WTC11 (cell line): ENCODE results near the gene HEBP1.

Experiments
- ESRRA ChIP-seq: sonication (generic); formaldehyde crosslinking; IDR thresholded peaks from 2 replicates; pipeline ENCODE4 v1.8.1; 2022; ENCODE audit warnings: mild to moderate bottlenecking, missing genetic modification reagents, borderline replicate concordance
- FOXK1 ChIP-seq: sonication (generic); formaldehyde crosslinking; IDR thresholded peaks from 2 replicates; pipeline ENCODE4 v1.8.0; 2022; ENCODE audit warnings: mild to moderate bottlenecking, moderate library complexity, missing genetic modification reagents
- HMGA2 ChIP-seq: fragments of 250-450 bp; sonication (Bioruptor Pico); IDR thresholded peaks from 2 replicates; pipeline ENCODE4 v1.4.0; 2021; ENCODE audit warnings: mild to moderate bottlenecking, moderate library complexity
- SP1 ChIP-seq: sonication (generic); formaldehyde crosslinking; conservative IDR thresholded peaks from 2 replicates; pipeline ENCODE4 v1.8.1; 2022; ENCODE audit warnings: missing genetic modification reagents
- TCF7 ChIP-seq: sonication (generic); formaldehyde crosslinking; IDR thresholded peaks from 2 replicates; pipeline ENCODE4 v1.8.0; 2022; ENCODE audit warnings: mild to moderate bottlenecking, low read depth, missing genetic modification reagents, moderate library complexity
- TP53 ChIP-seq: sonication (generic); formaldehyde crosslinking; IDR thresholded peaks from 2 replicates; pipeline ENCODE4 v1.8.1; 2023; ENCODE audit warnings: mild to moderate bottlenecking, missing genetic modification reagents
- TF ChIP-seq, protein P1 (sequence below): fragments of 200-600 bp; IDR thresholded peaks from 2 replicates; pipeline ENCODE4 v1.8.0; 2022; ENCODE audit warnings: antibody characterized with exemption
- TF ChIP-seq, protein P2 (sequence below): sonication (generic); formaldehyde crosslinking; IDR thresholded peaks from 2 replicates; pipeline ENCODE4 v1.8.1; 2023; ENCODE audit warnings: mild to moderate bottlenecking, missing genetic modification reagents
- TF ChIP-seq, protein P3 (sequence below): sonication (generic); formaldehyde crosslinking; conservative IDR thresholded peaks from 2 replicates; pipeline ENCODE4 v1.8.1; 2022; ENCODE audit warnings: mild to moderate bottlenecking, missing genetic modification reagents
- TF ChIP-seq, protein P4 (sequence below): sonication (generic); formaldehyde crosslinking; IDR thresholded peaks from 2 replicates; pipeline ENCODE4 v1.8.0; 2022; ENCODE audit warnings: mild to moderate bottlenecking, missing genetic modification reagents
- TF ChIP-seq, protein P5 (sequence below): sonication (generic); formaldehyde crosslinking; IDR thresholded peaks from 2 replicates; pipeline ENCODE4 v1.8.1; 2023; ENCODE audit warnings: mild to moderate bottlenecking, moderate library complexity, missing genetic modification reagents

DNA sequence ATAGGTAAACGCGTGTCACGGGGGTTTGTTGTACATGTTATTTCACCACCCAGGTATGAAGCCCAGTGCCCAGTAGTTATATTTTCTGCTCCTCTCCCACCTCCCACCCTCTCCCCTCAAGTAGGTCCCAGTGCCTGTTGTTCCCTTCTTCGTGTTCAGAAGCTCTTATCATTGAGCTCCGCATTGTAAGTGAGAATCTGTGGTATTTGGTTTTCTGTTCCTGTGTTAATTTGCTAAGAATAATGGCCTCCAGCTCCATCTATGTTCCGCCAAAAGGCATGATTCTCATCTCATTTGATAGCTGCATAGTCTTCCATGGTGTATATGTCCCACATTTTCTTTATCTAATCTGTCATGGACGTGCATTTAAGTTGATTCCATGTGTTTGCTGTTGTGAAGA is 41.2 kb downstream of the HEBP1 start:
- TF ChIP-seq, protein P1, sequence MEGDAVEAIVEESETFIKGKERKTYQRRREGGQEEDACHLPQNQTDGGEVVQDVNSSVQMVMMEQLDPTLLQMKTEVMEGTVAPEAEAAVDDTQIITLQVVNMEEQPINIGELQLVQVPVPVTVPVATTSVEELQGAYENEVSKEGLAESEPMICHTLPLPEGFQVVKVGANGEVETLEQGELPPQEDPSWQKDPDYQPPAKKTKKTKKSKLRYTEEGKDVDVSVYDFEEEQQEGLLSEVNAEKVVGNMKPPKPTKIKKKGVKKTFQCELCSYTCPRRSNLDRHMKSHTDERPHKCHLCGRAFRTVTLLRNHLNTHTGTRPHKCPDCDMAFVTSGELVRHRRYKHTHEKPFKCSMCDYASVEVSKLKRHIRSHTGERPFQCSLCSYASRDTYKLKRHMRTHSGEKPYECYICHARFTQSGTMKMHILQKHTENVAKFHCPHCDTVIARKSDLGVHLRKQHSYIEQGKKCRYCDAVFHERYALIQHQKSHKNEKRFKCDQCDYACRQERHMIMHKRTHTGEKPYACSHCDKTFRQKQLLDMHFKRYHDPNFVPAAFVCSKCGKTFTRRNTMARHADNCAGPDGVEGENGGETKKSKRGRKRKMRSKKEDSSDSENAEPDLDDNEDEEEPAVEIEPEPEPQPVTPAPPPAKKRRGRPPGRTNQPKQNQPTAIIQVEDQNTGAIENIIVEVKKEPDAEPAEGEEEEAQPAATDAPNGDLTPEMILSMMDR = no peak
- TF ChIP-seq FOXK1 (CRISPR knock-in tag) (no peak), TCF7 (CRISPR knock-in tag) (no peak), TP53 (CRISPR knock-in tag) (no peak), HMGA2 (CRISPR knock-in tag) (no peak), SP1 (CRISPR knock-in tag) (no peak), ESRRA (CRISPR knock-in tag) (no peak)
- TF ChIP-seq, protein P2, sequence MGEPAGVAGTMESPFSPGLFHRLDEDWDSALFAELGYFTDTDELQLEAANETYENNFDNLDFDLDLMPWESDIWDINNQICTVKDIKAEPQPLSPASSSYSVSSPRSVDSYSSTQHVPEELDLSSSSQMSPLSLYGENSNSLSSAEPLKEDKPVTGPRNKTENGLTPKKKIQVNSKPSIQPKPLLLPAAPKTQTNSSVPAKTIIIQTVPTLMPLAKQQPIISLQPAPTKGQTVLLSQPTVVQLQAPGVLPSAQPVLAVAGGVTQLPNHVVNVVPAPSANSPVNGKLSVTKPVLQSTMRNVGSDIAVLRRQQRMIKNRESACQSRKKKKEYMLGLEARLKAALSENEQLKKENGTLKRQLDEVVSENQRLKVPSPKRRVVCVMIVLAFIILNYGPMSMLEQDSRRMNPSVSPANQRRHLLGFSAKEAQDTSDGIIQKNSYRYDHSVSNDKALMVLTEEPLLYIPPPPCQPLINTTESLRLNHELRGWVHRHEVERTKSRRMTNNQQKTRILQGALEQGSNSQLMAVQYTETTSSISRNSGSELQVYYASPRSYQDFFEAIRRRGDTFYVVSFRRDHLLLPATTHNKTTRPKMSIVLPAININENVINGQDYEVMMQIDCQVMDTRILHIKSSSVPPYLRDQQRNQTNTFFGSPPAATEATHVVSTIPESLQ (CRISPR knock-in tag) = no peak
- TF ChIP-seq, protein P3, sequence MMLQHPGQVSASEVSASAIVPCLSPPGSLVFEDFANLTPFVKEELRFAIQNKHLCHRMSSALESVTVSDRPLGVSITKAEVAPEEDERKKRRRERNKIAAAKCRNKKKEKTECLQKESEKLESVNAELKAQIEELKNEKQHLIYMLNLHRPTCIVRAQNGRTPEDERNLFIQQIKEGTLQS (CRISPR knock-in tag) = no peak
- TF ChIP-seq, protein P4, sequence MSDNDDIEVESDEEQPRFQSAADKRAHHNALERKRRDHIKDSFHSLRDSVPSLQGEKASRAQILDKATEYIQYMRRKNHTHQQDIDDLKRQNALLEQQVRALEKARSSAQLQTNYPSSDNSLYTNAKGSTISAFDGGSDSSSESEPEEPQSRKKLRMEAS = no peak
- TF ChIP-seq, protein P5, sequence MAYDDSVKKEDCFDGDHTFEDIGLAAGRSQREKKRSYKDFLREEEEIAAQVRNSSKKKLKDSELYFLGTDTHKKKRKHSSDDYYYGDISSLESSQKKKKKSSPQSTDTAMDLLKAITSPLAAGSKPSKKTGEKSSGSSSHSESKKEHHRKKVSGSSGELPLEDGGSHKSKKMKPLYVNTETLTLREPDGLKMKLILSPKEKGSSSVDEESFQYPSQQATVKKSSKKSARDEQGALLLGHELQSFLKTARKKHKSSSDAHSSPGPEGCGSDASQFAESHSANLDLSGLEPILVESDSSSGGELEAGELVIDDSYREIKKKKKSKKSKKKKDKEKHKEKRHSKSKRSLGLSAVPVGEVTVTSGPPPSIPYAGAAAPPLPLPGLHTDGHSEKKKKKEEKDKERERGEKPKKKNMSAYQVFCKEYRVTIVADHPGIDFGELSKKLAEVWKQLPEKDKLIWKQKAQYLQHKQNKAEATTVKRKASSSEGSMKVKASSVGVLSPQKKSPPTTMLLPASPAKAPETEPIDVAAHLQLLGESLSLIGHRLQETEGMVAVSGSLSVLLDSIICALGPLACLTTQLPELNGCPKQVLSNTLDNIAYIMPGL (CRISPR knock-in tag) = no peak
